ENCODE measurements around the gene TRPM7.

The TRPM7 gene

GRCh38 chr15:50562735-50563640 lies 123.6 kb downstream of the TRPM7 start:
- no peak for DNase-seq (ENCODE audit: low spot score)

GRCh38 chr15:50558012-50558411 lies 128.6 kb downstream of the TRPM7 start:
- no peak for DNase-seq (ENCODE audit: low spot score)

DNA sequence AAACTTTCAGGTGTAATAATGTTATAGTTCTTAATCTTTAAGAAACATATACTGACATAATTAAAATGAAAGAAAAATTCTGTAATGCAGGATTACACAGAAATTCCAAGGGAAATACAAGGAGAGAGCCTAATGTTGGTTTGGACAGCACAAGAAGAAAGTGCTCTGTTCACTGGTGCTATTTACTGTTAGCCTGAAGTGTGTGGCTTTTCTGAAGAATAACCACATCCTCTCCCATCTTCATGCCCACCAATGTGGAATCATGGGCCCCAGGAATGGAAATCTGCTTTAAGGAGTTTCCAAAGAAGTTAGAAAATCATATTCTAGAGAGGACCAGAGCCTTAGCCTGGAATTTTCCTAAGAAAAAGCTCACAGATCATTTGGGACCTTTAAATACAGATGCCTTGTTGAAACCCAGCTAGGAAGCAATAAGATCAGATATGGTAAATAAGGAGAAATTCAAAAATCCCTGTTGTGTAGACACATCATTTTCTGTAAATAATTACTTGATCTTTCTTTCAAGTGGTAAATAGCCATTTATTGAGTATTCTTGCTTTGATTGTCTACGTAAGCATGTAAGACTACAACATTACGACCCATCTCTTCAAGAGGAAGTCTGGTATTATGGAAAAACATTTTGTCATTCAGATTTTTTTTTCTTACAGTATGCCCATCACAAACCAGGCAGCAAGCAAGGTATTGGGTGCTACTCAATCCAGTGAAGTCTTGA lies 129.8 kb downstream of the TRPM7 start:
- DNase-seq (ENCODE audit: low spot score) = no peak

DNA sequence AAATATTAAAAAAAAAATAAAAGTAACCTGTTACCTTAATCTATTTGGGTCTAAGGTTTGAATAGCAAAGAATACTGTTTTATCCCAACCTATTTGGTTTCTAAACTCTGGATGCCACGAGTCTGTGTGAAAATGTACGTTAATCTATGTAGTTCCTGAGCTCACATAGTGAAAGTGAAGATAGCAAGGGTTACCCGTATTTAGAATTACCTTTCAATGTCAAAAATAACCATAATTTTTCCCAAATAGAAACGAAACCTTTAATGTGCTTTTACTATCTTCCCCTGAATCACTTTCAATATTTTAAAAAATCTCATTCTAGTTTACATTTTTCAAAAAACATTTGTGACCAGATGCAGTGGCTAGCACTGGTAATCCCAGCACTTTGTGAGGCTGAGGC lies 134.4 kb downstream of the TRPM7 start:
- no peak for DNase-seq (ENCODE audit: low spot score)

DNA sequence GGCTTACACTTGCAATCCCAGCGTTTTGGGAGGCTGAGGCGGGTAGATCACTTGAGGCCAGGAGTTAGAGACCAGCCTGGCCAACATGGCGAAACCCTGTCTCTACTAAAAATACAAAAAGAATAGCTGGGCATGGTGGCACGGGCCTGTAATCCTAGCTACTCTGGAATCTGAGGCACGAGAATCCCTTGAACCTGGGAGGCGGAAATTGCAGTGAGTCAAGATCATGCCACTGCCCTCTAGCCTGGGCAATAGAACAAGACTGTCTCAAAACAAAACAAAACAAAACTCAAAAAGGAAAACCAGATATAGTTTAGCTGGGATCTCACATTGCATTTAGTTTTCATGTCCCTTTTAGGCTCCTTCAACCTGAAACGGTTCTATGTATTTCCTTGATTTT lies 137.3 kb downstream of the TRPM7 start:
- DNase-seq (ENCODE audit: low spot score) = no peak

DNA sequence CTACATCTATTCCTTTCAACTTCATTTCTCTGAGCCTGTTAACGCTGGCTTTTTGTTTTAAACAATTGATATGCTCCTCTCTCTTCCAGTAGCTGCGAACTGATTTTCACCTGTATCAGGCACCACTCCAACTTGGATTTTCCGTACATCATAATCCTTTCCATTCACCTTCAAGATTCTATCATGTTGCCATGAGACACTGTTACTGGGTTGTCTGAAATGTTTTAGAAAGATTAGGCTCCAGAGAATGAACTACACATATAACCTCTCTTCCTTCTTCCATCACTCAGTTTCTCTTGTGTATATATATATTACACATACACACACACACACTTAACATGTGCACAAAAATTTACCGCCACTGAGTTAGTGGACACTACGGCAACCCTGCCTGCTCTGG lies 140.0 kb downstream of the TRPM7 start, which contains the start of gene USP50:
Gene USP50, minus strand, starts transcription at position 101 of the 400 bp plus-strand sequence. CDS start 141 bp downstream, outside the sequence.
- no peak for DNase-seq (ENCODE audit: low spot score)

- DNase-seq (ENCODE audit: low spot score) = no peak
Observed at GRCh38 chr15:50544368-50544767, 142.2 kb downstream of the TRPM7 start.

GRCh38 chr15:50543556-50543955 lies 143.0 kb downstream of the TRPM7 start:
- no peak for DNase-seq (ENCODE audit: low spot score)

DNA sequence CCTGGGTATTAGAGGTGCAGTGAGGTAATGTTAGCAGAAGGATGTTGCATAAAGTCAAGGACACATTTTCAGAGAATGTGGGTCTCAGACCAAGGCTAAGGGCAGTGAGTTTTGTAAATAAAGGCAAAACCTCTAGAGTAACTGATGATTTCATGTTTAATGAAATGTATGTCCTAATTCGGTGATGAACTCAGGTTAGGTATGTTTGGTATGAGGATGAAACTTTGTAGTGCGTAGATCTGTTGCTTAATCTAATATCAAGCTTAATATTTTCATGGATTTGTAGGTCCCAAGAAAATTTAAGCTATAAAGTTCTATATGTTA lies 143.7 kb downstream of the TRPM7 start:
- no peak for DNase-seq (ENCODE audit: low spot score)

DNA sequence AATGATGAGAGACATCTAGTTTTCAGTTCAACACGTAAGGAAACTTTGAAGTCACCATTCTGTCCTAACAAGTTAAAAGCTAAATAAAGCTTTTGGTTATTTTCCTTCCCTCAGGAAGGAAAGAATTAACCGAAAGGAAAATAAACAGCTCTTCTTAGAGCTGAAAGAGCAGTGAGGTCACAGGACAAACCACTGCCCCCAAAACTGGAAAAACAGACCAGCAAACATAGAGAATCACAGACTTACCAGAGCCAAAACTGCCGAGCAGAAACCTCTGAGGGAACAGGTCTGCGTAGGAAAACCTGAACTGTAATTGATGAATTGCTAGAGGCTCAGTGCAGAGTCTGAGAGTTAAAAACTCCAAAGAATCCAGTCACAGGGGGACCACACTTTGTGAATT lies 154.8 kb downstream of the TRPM7 start:
- DNase-seq (ENCODE audit: low spot score) = no peak

GRCh38 chr15:50531163-50531562 lies 155.4 kb downstream of the TRPM7 start:
- DNase-seq (ENCODE audit: low spot score) = no peak

DNA sequence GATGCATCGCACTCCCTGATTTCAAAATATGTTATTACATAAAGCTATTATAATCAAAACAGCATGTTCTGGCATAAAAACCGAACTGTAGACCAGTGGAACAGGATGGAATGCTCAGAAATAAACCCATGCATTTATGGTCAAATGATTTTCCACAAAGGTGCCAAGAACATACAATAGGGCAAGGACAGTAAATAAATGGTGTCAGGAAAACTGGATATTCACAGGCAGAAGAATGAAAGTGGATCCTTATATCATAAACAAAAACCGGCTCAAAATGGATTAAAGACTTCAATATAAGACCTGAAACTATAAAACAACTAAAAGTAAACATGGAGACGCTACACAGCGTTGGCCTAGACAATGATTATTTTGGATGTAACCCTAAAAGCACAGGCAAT lies 162.7 kb downstream of the TRPM7 start:
- DNase-seq (ENCODE audit: low spot score) = no peak

- DNase-seq (ENCODE audit: low spot score) = no peak
Observed at GRCh38 chr15:50519740-50520425, 166.7 kb downstream of the TRPM7 start.

GRCh38 chr15:50513001-50513400 lies 173.6 kb downstream of the TRPM7 start:
- no peak for DNase-seq (ENCODE audit: low spot score)

Measured in CD4-positive, alpha-beta T cell treated with Interleukin-6 at 100 ng/mL for 8 hours (primary cell).